NCI-H146 (cell line): ENCODE data around the gene ARHGEF16.

Source experiments
- DNase-seq: peaks from one replicate; lab custom pipeline; 2025; lab: John Stamatoyannopoulos, UW

The ARHGEF16 gene

GRCh38 chr1:3453891-3454810 lies at the start of gene ARHGEF16:
Gene ARHGEF16, plus strand, starts transcription at chr1:3454665. Its CDS starts 8,420 bp downstream, at chr1:3463085.
- peak; percentile 84 for DNase-seq

- DNase-seq = no peak
Observed at GRCh38 chr1:3404801-3405200, 49.7 kb upstream of the ARHGEF16 start.

- no peak for DNase-seq
Observed at GRCh38 chr1:3405491-3405890, 49.0 kb upstream of the ARHGEF16 start.

GRCh38 chr1:3405974-3406867 lies 48.2 kb upstream of the ARHGEF16 start:
- DNase-seq = peak; percentile 20

- DNase-seq = no peak
Observed at GRCh38 chr1:3407021-3407420, 47.4 kb upstream of the ARHGEF16 start.

- DNase-seq = no peak
Observed at GRCh38 chr1:3408751-3409266, 45.7 kb upstream of the ARHGEF16 start.

- DNase-seq = no peak
Observed at GRCh38 chr1:3409366-3410141, 44.9 kb upstream of the ARHGEF16 start.

GRCh38 chr1:3410142-3410925 lies 44.1 kb upstream of the ARHGEF16 start:
- DNase-seq = peak; percentile 24

- DNase-seq = no peak
Observed at GRCh38 chr1:3411806-3412205, 42.7 kb upstream of the ARHGEF16 start.

GRCh38 chr1:3412376-3412775 lies 42.1 kb upstream of the ARHGEF16 start:
- no peak for DNase-seq

- no peak for DNase-seq
Observed at GRCh38 chr1:3413975-3414710, 40.3 kb upstream of the ARHGEF16 start.

- DNase-seq = no peak
Observed at GRCh38 chr1:3415260-3416090, 39.0 kb upstream of the ARHGEF16 start.

- no peak for DNase-seq
Observed at GRCh38 chr1:3417082-3417739, 37.3 kb upstream of the ARHGEF16 start.

GRCh38 chr1:3417934-3418333 lies 36.5 kb upstream of the ARHGEF16 start:
- DNase-seq = no peak

- no peak for DNase-seq
Observed at GRCh38 chr1:3418600-3418999, 35.9 kb upstream of the ARHGEF16 start.

- no peak for DNase-seq
Observed at GRCh38 chr1:3419415-3420204, 34.9 kb upstream of the ARHGEF16 start.

- DNase-seq = no peak
Observed at GRCh38 chr1:3420218-3420951, 34.1 kb upstream of the ARHGEF16 start.
